Activated T-helper 1 cell treated with Interleukin-2 at 50 U/mL for 16 hours (primary cell): Measurements from ENCODE around the gene LRP2.
"Not testable (repeated sequence)": the region's sequence is repeated elsewhere in the genome, so short reads cannot be mapped to it uniquely, and the experiment has no call there.

Experiments used
- DNase-seq: peaks from one replicate; pipeline ENCODE4 v3.0.0-alpha.2; 2020; ENCODE audit warnings: low read depth

LRP2 gene

GRCh38 chr2:169301596-169302335 is 60.6 kb downstream of the LRP2 start:
- DNase-seq = no peak

GRCh38 chr2:169300636-169301530 is 61.5 kb downstream of the LRP2 start:
- no peak for DNase-seq

- DNase-seq = no peak
Measured at GRCh38 chr2:169298007-169298406, 64.3 kb downstream of the LRP2 start.

- no peak for DNase-seq
Measured at GRCh38 chr2:169294001-169294675, 68.2 kb downstream of the LRP2 start.

GRCh38 chr2:169291517-169291916 is 70.8 kb downstream of the LRP2 start:
- no peak for DNase-seq

GRCh38 chr2:169290433-169290832 is 71.9 kb downstream of the LRP2 start:
- no peak for DNase-seq

GRCh38 chr2:169287666-169288065 is 74.7 kb downstream of the LRP2 start:
- DNase-seq = no peak

GRCh38 chr2:169286624-169287231 is 75.6 kb downstream of the LRP2 start:
- DNase-seq = no peak

- DNase-seq = no peak
Measured at GRCh38 chr2:169285531-169286235, 76.7 kb downstream of the LRP2 start.

- no peak for DNase-seq
Measured at GRCh38 chr2:169280502-169280901, 81.8 kb downstream of the LRP2 start.

- no peak for DNase-seq
Measured at GRCh38 chr2:169275696-169276444, 86.5 kb downstream of the LRP2 start.

- no peak for DNase-seq
Measured at GRCh38 chr2:169272010-169272409, 90.3 kb downstream of the LRP2 start.

- DNase-seq = not testable (repeated sequence)
Measured at GRCh38 chr2:169270574-169270973, 91.8 kb downstream of the LRP2 start.

- DNase-seq = no peak
Measured at GRCh38 chr2:169265591-169265990, 96.7 kb downstream of the LRP2 start.

GRCh38 chr2:169260846-169261642 is 101.3 kb downstream of the LRP2 start:
- no peak for DNase-seq

GRCh38 chr2:169260246-169260645 is 102.1 kb downstream of the LRP2 start:
- DNase-seq = no peak

- DNase-seq = no peak
Measured at GRCh38 chr2:169259402-169259801, 102.9 kb downstream of the LRP2 start.

GRCh38 chr2:169258045-169258601 is 104.2 kb downstream of the LRP2 start:
- DNase-seq = no peak

- no peak for DNase-seq
Measured at GRCh38 chr2:169254774-169255173, 107.6 kb downstream of the LRP2 start.

GRCh38 chr2:169247211-169247610 is 115.1 kb downstream of the LRP2 start:
- DNase-seq = no peak
